A549 (cell line): Measurements from ENCODE around the gene PPFIA4. TPM values are rescaled to one million over a fixed set of nuclear protein-coding genes. Genes with fewer than 3 reads are reported as not detected.
A peak's percentile ranks its signal among the peaks of the same experiment; 100 is the strongest.

Experiments used
- ATAC-seq, 2 experiments: fragments of 200-7000 bp in 1 of 2; fragments of >200 bp in 1 of 2; cut with Nextera tagmentation in 1 of 2; cut with Tn5 transposase in 1 of 2; 3 replicates each; pipeline versions ENCODE4 v1.8.0 to v1.9.1; 2018 to 2020; ENCODE audit warnings: mild to moderate bottlenecking in 1 of 2, moderate library complexity in 1 of 2
- CTCF ChIA-PET: fragments of 300-600 bp; sonication (Branson Sonifier 250); formaldehyde crosslinking; extraction: SDS; loops from one replicate; lab custom pipeline; 2021; ENCODE audit warnings: antibody characterized with exemption, inconsistent platforms; lab: Yijun Ruan, JAX
- POLR2A ChIA-PET: fragments of 350-600 bp; formaldehyde crosslinking; extraction: SDS; loops from one replicate; lab custom pipeline; 2021; ENCODE audit warnings: antibody characterized with exemption, inconsistent platforms; lab: Yijun Ruan, JAX
- DNase-seq, 2 experiments: peaks; one replicate each; pipeline versions ENCODE4 v3.0.0 to v3.0.0-alpha.2; 2011 to 2016; ENCODE audit warnings: low read depth in 1 of 2, low spot score in 1 of 2
- FAIRE-seq: peaks from 2 replicates; lab custom pipeline; 2011; peaks lifted over from hg19 to GRCh38; lab: Jason Lieb, UNC
- H3K27ac ChIP-seq, 2 experiments: fragments of >200 bp; sonication (Bioruptor Twin); formaldehyde crosslinking; 3 replicates each; pipeline ENCODE4 v1.5.1; 2016 to 2017
- H3K4me1 ChIP-seq: fragments of >200 bp; sonication (Bioruptor Twin); formaldehyde crosslinking; 3 replicates; pipeline ENCODE4 v1.6.1; 2016
- H3K4me2 ChIP-seq: fragments of >200 bp; sonication (Bioruptor Twin); formaldehyde crosslinking; 3 replicates; pipeline ENCODE4 v1.6.1; 2016
- H3K4me3 ChIP-seq: fragments of >200 bp; sonication (Bioruptor Twin); formaldehyde crosslinking; 3 replicates; pipeline ENCODE4 v1.5.1; 2016
- H3K9me3 ChIP-seq: fragments of >200 bp; sonication (Bioruptor Twin); formaldehyde crosslinking; 3 replicates; pipeline ENCODE4 v1.6.1; 2016
- BCL3 ChIP-seq: fragments of >200 bp; sonication (Bioruptor Twin); formaldehyde crosslinking; IDR thresholded peaks from 3 replicates; pipeline ENCODE4 v1.6.1; 2016
- BHLHE40 ChIP-seq: IDR thresholded peaks from 2 replicates; pipeline ENCODE4 v1.6.1; 2012; ENCODE audit warnings: low read depth, low read length, inconsistent platforms
- CHD4 ChIP-seq: fragments of 200-600 bp; sonication (generic); IDR thresholded peaks from 2 replicates; pipeline ENCODE4 v1.6.1; 2016; ENCODE audit warnings: antibody characterized with exemption, mild to moderate bottlenecking, borderline replicate concordance
- ESRRA ChIP-seq: fragments of 150-350 bp; IDR thresholded peaks from 2 replicates; pipeline ENCODE4 v1.6.1; 2014; ENCODE audit warnings: mild to moderate bottlenecking, low read length, borderline replicate concordance
- FOSL2 ChIP-seq, 2 experiments: fragments of 450-650 bp in 1 of 2; fragments of >200 bp in 1 of 2; sonication (Bioruptor Twin) in 1 of 2; formaldehyde crosslinking; IDR thresholded peaks; 2 replicates each; pipeline versions ENCODE4 v1.5.0 to v1.6.1; 2016 to 2020; ENCODE audit warnings: mild to moderate bottlenecking in 1 of 2, moderate library complexity in 1 of 2
- GATA3 ChIP-seq: IDR thresholded peaks from 2 replicates; pipeline ENCODE4 v1.6.1; 2012; ENCODE audit warnings: borderline replicate concordance
- HEYL ChIP-seq: fragments of 250-450 bp; sonication (Bioruptor Pico); IDR thresholded peaks from 2 replicates; pipeline ENCODE4 v1.8.0; 2021; ENCODE audit warnings: mild to moderate bottlenecking, moderate library complexity
- MAFK ChIP-seq: fragments of 450-650 bp; IDR thresholded peaks from 2 replicates; pipeline ENCODE4 v1.6.1; 2014; ENCODE audit not compliant: partially characterized antibody
- MAX ChIP-seq: IDR thresholded peaks from 2 replicates; pipeline ENCODE4 v1.6.1; 2012
- RAD21 ChIP-seq, 2 experiments: fragments of >200 bp in 1 of 2; sonication (Bioruptor Twin) in 1 of 2; formaldehyde crosslinking in 1 of 2; IDR thresholded peaks in 1 of 2; conservative IDR thresholded peaks in 1 of 2; 2 replicates in 1 of 2; 3 replicates in 1 of 2; pipeline ENCODE4 v1.6.1; 2012 to 2018; ENCODE audit warnings: inconsistent platforms in 1 of 2
- RCOR1 ChIP-seq: fragments of 150-350 bp; IDR thresholded peaks from 2 replicates; pipeline ENCODE4 v1.6.1; 2014; ENCODE audit warnings: antibody characterized with exemption, low read length, low read depth
- ZC3H11A ChIP-seq: fragments of 450-650 bp; IDR thresholded peaks from 2 replicates; pipeline ENCODE4 v1.6.1; 2014; ENCODE audit warnings: antibody characterized with exemption, mild to moderate bottlenecking
- ZFP36 ChIP-seq: fragments of 450-650 bp; IDR thresholded peaks from 2 replicates; pipeline ENCODE4 v1.6.1; 2014; ENCODE audit warnings: borderline replicate concordance; ENCODE audit not compliant: partially characterized antibody
- ZSCAN20 ChIP-seq: fragments of 250-450 bp; sonication (Bioruptor Pico); IDR thresholded peaks from 2 replicates; pipeline ENCODE4 v1.8.0; 2022; ENCODE audit warnings: mild to moderate bottlenecking, moderate library complexity
- WGBS: methylation state at CpG from one replicate; pipeline ENCODE4 v1.1.6; 2017; ENCODE audit errors: missing lambda C conversion rate; 5-methylcytosine and 5-hydroxymethylcytosine counted together
- polyA plus RNA-seq, 4 experiments: library from polyadenylated mRNA; depleted of rRNA in 3 of 4; stranded (reverse); fragments of >200 nt; fragmentation: RNase III in 1 of 4; extraction: RNeasy Plus Mini Kit Qiagen cat#74134 plus additional on column Dnase treatment in 1 of 4; gene quantifications; 2 replicates in 3 of 4; 3 replicates in 1 of 4; pipeline ENCODE4 v1.2.3, GENCODE V29; 2011 to 2017
- TF ChIP-seq, protein P1 (sequence below): fragments of 250-450 bp; sonication (Bioruptor Pico); IDR thresholded peaks from 2 replicates; pipeline ENCODE4 v1.5.0; 2021; ENCODE audit warnings: mild to moderate bottlenecking, moderate library complexity, borderline replicate concordance
- TF ChIP-seq, protein P2 (sequence below): fragments of 150-350 bp; IDR thresholded peaks from 2 replicates; pipeline ENCODE4 v1.6.1; 2014; ENCODE audit warnings: low read depth, mild to moderate bottlenecking, low read length
- TF ChIP-seq, protein P3 (sequence below): fragments of >200 bp; sonication (Bioruptor Twin); formaldehyde crosslinking; IDR thresholded peaks from 3 replicates; pipeline ENCODE4 v1.5.1; 2016

Gene PPFIA4
- polyA plus RNA-seq, 2 of the 4 experiments (the other 2 are of a cell fraction): 0.47 to 0.63 TPM

- POLR2A ChIA-PET: interaction anchor here (0.5 kb wide), 1 partner anchor 543 kb away, joined by 3 read pairs; the partner anchor contains the start of gene ATP2B4
- ATAC-seq: no peak
- H3K4me2 ChIP-seq: no peak overlapping the region
- no peak for DNase-seq
- FAIRE-seq: no peak
- CTCF ChIA-PET: interaction anchor here (0.7 to 3.8 kb wide), 14 partner anchors 11 to 185 kb away, joined by 3 to 28 read pairs (median 3); partner anchors contain the start of gene ADORA1
- H3K4me3 ChIP-seq: no peak overlapping the region
- TF ChIP-seq MAFK (no peak), ESRRA (no peak), ZSCAN20 (CRISPR knock-in tag) (no peak), ZC3H11A (no peak), HEYL (CRISPR knock-in tag) (no peak), CHD4 (no peak), BCL3 (no peak), BHLHE40 (no peak), GATA3 (no peak), ZFP36 (no peak), FOSL2 (IDR thresholded peaks at IDR 0.05) (no peak), FOSL2 (CRISPR knock-in tag; IDR thresholded peaks at IDR 0.05) (no peak), RCOR1 (no peak), MAX (no peak)
- TF ChIP-seq, protein P1, sequence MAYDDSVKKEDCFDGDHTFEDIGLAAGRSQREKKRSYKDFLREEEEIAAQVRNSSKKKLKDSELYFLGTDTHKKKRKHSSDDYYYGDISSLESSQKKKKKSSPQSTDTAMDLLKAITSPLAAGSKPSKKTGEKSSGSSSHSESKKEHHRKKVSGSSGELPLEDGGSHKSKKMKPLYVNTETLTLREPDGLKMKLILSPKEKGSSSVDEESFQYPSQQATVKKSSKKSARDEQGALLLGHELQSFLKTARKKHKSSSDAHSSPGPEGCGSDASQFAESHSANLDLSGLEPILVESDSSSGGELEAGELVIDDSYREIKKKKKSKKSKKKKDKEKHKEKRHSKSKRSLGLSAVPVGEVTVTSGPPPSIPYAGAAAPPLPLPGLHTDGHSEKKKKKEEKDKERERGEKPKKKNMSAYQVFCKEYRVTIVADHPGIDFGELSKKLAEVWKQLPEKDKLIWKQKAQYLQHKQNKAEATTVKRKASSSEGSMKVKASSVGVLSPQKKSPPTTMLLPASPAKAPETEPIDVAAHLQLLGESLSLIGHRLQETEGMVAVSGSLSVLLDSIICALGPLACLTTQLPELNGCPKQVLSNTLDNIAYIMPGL (CRISPR knock-in tag): no peak
- TF ChIP-seq, all 56 proteins: peak for 0
- 0 out of 3 replicates have a peak, but pooled peaks cover 7% of the 10 kb centered on the region for H3K4me1 ChIP-seq
- 79% methylated on average over 11 of the region's 11 CpGs for WGBS
- H3K9me3 ChIP-seq: no peaks in the 10 kb centered on the region
- no peak overlapping the region for H3K27ac ChIP-seq
Measured at GRCh38 chr1:203083463-203083921, 57.2 kb downstream of the PPFIA4 start.

DNA sequence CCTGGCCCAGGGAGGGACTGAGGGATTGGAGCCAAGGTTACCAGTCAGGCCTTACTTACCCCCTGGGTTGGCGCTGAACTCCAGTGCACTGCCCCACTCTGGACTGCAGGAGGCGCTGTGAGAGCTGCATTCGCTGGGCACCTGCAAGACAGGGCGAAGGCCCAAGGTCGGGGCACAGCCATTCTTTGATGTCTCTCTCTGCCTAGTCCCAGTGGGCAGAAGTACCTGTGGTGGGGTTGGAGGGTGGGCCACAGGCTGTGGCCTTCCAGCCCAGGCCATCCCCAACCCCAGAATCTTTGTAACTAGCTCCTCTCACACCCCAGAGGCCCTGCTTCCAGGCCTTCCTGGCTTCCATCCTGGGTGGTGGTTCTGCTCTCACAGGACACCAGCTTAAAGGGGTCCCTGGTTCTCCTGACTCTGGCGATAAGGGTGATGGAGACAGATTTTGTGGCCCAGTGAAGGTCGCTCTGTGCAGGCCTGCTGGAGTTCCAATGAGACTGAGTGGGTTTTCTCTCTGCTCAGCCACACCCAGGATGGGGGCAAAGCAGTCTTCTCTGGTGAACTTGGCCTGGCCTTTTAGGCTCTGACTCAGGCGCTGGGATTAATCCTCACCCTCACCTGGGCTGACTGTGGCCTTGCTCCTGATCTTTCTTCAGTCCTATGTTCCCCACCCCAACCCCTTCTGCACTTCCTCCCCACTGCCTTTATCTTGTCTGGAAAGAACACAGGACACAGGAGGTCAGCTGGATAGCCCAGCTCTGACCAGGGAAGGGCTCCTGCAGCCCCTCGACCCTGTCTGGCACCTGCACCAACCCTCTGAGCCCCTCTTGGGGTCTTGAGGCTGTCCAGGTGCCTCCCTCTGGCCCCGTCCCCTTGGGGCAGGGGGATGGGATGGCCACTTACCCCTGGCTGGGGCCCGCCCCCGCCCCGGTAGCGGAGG, 58.6 kb downstream of the PPFIA4 start:
- TF ChIP-seq, protein P2, sequence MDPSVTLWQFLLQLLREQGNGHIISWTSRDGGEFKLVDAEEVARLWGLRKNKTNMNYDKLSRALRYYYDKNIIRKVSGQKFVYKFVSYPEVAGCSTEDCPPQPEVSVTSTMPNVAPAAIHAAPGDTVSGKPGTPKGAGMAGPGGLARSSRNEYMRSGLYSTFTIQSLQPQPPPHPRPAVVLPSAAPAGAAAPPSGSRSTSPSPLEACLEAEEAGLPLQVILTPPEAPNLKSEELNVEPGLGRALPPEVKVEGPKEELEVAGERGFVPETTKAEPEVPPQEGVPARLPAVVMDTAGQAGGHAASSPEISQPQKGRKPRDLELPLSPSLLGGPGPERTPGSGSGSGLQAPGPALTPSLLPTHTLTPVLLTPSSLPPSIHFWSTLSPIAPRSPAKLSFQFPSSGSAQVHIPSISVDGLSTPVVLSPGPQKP: no peak
- peak in 1 of 2 experiments; percentile 23; a peak in 2 of 5 replicates for TF ChIP-seq RAD21 (conservative IDR thresholded peaks at IDR 0.05 in 1 of 2, IDR thresholded peaks at IDR 0.05 in 1 of 2)
- TF ChIP-seq, protein P3, sequence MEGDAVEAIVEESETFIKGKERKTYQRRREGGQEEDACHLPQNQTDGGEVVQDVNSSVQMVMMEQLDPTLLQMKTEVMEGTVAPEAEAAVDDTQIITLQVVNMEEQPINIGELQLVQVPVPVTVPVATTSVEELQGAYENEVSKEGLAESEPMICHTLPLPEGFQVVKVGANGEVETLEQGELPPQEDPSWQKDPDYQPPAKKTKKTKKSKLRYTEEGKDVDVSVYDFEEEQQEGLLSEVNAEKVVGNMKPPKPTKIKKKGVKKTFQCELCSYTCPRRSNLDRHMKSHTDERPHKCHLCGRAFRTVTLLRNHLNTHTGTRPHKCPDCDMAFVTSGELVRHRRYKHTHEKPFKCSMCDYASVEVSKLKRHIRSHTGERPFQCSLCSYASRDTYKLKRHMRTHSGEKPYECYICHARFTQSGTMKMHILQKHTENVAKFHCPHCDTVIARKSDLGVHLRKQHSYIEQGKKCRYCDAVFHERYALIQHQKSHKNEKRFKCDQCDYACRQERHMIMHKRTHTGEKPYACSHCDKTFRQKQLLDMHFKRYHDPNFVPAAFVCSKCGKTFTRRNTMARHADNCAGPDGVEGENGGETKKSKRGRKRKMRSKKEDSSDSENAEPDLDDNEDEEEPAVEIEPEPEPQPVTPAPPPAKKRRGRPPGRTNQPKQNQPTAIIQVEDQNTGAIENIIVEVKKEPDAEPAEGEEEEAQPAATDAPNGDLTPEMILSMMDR: peak; percentile 26; the same call in 2 of the 3 replicates

More for the DNA sequence above, 58.6 kb downstream of the PPFIA4 start:
- Histone ChIP-seq H3K27ac (no peak overlapping the region), H3K4me3 (no peak overlapping the region), H3K4me1 (0 out of 3 replicates have a peak, but pooled peaks cover 7% of the 10 kb centered on the region), H3K9me3 (no peaks in the 10 kb centered on the region), H3K4me2 (no peak overlapping the region)
- WGBS: 90% methylated on average over 5 of the region's 14 CpGs
- ChIA-PET POLR2A (no interaction called here), CTCF (interaction anchor here (0.6 to 3.8 kb wide), 14 partner anchors 14 to 184 kb away, joined by 3 to 28 read pairs (median 4); partner anchors contain the start of gene ADORA1)
- FAIRE-seq (no peak), DNase-seq (peak in 1 of 2 experiments; percentile 39), ATAC-seq (peak in 1 of 2 experiments; percentile 66; a peak in 3 of 6 replicates)
